C4-2B (cell line): ENCODE data around the gene CSTPP1.
"Not testable (repeated sequence)": the region's sequence is repeated elsewhere in the genome, so short reads cannot be mapped to it uniquely, and the experiment has no call there.

Experiments used
- H3K27ac ChIP-seq: fragments of 450-650 bp; 2 replicates; pipeline ENCODE4 v1.5.1; 2017
- ZFX ChIP-seq: fragments of 450-650 bp; IDR thresholded peaks from 2 replicates; pipeline ENCODE4 v1.6.1; 2017
- TF ChIP-seq, protein P1 (sequence below): fragments of 450-650 bp; conservative IDR thresholded peaks from 2 replicates; pipeline ENCODE4 v1.5.1; 2017; ENCODE audit warnings: mild to moderate bottlenecking

CSTPP1 gene

DNA sequence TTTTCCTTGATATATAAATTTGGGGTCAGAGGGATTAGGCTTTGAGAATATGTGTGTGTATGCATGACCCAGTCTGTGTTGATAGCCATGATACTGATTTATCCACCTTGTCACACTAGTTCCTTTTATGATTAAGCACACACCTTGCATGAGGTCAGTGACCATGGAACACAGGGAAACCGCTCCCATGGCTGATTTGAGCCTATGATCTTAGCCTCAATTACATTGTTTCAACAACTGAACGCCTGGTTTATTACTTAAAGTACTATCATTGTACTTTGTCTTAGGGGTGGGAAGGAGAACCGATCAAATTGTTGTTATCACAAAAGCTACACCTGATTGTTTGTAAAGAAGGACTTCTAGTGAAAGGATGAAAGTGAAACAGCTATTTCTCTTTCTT is 169.4 kb downstream of the CSTPP1 start:
- TF ChIP-seq, protein P1, sequence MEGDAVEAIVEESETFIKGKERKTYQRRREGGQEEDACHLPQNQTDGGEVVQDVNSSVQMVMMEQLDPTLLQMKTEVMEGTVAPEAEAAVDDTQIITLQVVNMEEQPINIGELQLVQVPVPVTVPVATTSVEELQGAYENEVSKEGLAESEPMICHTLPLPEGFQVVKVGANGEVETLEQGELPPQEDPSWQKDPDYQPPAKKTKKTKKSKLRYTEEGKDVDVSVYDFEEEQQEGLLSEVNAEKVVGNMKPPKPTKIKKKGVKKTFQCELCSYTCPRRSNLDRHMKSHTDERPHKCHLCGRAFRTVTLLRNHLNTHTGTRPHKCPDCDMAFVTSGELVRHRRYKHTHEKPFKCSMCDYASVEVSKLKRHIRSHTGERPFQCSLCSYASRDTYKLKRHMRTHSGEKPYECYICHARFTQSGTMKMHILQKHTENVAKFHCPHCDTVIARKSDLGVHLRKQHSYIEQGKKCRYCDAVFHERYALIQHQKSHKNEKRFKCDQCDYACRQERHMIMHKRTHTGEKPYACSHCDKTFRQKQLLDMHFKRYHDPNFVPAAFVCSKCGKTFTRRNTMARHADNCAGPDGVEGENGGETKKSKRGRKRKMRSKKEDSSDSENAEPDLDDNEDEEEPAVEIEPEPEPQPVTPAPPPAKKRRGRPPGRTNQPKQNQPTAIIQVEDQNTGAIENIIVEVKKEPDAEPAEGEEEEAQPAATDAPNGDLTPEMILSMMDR, result no peak
- TF ChIP-seq ZFX, result no peak
- H3K27ac ChIP-seq, result no peak overlapping the region

DNA sequence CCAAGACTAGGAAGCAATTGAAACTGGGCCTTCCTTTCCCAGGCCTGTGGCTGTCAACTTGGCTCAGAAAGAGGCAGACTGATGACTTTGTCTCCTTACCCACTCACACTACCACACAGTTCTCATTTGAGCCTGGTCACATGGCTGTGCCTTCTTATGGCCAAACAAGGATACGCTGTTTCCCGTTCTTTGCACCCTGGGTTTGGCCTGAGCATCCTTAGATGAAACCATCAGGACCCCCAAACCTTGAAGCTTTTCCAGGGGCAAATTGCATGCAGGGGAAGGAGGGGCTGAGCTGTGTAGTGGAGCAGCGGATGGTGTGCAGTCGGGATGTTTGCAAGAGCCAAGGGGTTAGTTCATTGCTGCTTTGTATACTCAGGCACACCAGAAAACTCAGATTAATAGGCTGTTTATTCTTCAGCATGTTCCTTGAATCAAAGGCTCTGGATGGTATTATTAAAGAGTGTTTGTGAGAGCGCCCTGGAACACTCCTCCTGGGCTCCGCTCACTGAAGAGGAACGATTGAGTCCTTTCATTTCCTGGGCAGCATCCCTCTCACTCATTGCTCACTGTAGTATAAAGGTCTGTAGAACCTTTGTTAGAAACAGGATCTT is 170.3 kb downstream of the CSTPP1 start:
- H3K27ac ChIP-seq, result no peak overlapping the region
- TF ChIP-seq, protein P1, result no peak
- no peak for TF ChIP-seq ZFX

DNA sequence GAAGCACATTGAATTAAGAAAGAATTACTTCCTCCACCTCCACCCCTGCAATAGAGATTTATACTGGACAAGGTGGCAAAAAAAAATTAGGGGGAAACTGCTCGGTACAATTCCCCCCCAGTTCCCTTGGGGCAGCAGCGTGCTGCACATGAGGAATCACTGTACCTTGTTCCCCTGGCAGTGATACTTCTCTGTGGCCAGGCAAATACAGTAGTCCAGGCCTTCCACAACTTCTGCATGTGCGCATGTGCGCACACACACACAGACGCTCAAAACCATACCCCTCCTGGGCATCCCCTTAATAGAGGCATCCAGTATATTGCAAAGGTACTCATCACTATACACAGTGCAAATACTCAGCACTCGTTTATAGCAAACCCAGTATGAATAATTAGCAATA is 171.2 kb downstream of the CSTPP1 start:
- H3K27ac ChIP-seq, result no peak overlapping the region
- TF ChIP-seq, protein P1, result no peak
- no peak for TF ChIP-seq ZFX

DNA sequence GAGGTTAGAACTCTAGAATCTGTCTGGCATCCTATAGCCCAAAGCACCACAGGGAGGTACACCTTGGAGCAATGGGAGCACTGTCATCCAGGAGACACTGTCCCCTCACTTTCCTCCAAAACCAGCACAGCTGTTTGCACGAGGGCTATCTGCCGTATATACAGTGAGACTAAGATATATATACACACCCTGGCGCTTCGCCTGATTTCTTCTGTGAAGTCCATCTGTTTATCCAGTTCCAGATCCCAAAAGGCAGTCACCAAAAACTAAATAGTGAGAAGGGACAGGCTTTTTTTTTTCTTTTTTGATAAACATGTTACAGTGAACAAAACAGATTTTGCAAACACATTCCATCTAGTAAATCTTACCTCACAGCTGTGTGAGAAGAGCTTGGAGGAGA is 171.7 kb downstream of the CSTPP1 start:
- H3K27ac ChIP-seq, result no peak overlapping the region
- no peak for TF ChIP-seq ZFX
- TF ChIP-seq, protein P1, result no peak

DNA sequence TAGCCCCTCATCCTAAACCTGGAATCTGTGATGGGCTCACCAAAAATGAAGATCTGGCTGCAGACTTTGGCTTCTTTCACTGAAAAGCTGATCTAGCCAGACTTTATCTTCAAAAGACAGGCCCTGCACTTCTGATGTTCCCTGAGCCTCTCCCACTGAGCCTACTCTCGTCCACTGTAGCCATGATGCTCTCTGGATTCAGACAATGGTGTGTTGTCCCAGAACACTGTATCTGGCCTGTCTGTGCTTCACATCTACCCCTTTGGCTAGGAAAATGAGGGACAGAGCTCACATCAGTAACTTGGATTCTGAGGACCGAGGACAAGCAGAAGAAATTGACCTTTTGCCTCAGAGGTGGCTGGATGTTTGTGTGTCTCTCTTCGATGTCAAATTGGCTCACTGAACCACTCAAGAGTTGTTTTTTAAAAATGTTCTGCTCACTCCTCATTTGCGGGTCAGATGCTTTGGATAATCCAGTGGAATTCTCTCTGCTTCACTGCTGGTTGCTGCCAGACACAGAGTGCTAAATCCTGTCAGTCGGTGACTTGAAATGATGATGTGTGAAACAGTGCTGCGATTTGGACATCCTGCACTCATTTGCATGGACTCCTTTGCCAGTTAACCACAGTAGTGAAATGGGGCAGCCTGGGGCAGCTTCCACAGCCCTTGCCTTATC is 172.6 kb downstream of the CSTPP1 start:
- no peak overlapping the region for H3K27ac ChIP-seq
- TF ChIP-seq, protein P1, result no peak
- TF ChIP-seq ZFX, result no peak

DNA sequence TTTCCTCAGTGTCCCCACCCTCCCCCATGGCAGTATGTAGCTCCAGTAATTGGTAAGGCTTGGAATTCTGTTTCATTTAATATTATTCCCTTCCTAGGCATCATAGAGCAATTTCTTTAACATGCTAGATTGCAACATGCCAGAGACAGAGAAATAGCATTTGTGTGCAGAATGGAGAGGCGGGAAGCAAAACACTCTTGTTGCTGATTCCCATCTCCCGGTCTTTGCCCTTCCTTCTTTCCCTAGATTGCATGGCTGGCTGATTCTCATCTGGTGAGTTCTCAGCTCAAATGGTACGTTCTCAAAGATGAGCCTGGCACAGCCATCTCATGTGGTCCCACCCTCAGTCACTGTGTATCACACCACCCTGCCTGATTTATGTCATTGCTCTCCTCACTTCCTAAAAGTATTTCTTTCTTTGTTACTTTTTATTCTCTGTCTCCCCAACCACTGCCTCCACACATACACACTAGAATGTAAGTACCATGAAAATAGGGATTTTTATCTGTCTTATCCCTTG is 173.2 kb downstream of the CSTPP1 start:
- no peak overlapping the region for H3K27ac ChIP-seq

DNA sequence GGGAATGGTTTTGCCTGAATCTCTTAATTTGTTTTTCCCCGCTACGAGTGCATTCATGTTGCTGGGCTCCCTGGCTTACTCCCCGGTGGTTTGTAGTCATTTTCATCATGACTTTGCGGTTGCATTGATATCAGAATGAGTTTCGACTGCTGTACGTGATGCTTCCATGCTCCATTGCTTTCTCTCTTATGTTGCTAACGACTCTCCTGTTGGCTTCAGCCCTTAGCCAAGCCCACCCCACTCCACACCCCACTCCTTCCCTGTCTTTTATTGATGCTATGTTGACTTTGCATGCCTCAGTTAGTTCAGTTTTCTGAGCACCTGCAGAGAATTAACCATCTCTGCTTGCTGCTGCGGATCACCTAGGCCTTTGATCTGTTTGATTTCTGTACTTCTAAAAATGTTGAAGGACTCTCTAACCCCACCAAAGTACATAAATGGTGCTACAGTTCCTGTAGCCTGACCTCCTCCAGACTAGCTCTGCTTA is 174.8 kb downstream of the CSTPP1 start:
- no peak overlapping the region for H3K27ac ChIP-seq
- TF ChIP-seq, protein P1, result no peak
- no peak for TF ChIP-seq ZFX

More for the DNA sequence above, 173.2 kb downstream of the CSTPP1 start:
- TF ChIP-seq ZFX, result no peak
- TF ChIP-seq, protein P1, result no peak

DNA sequence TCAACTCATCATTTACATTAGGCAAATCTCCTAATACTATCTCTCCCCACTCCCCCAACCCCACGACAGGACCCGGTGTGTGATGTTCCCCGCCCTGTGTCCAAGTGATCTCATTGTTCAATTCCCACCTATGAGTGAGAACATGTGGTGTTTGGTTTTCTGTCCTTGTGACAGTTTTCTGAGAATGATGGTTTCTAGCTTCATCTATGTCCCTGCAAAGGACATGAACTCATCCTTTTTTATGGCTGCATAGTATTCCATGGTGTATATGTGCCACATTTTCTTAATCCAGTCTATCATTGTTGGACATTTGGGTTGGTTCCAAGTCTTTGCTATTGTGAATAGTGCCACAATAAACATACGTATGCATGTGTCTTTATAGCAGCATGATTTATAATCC is 176.4 kb downstream of the CSTPP1 start:
- H3K27ac ChIP-seq, result not testable (repeated sequence)

DNA sequence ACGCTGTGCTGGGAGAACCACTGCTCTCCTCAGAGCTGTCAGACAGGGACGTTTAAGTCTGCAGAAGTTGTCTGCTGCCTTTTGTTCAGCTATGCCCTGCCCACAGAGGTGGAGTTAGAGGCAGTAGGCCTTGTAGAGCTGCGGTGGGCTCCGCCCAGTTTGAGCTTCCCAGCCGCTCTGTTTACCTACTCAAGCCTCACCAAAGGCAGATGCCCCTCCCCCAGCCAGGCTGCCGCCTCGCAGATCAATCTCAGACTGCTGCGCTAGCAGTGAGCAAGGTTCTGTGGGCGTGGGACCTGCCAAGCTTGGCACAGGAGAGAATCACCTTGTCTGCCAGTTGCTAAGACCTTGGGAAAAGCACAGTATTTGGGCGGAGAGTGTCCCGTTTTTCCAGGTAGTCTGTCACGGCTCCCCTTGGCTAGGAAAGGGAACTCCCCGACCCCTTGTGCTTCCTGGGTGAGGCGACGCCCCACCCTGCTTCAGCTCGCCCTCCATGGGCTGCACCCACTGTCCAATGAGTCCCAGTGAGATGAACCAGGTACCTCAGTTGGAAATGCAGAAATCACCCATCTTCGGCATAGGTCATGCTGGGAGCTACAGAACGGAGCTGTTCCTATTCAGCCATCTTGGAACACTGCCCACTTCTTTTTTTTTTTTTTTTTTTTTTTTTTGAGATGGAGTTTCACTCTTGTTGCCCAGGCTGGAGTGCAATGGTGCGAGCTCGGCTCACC is 182.6 kb downstream of the CSTPP1 start:
- peak overlapping the region; percentile 15 for H3K27ac ChIP-seq
